Measurements from ENCODE around the gene UCK2. TPM values are rescaled to one million over a fixed set of nuclear protein-coding genes. Genes with fewer than 3 reads are reported as not detected.

UCK2 gene
- total and polyA plus RNA-seq, 9 of the 15 experiments (the other 6 are each of a cell fraction or from before 2014, with no cell fraction given): 71.6 to 145 (median 95.8) TPM

DNA sequence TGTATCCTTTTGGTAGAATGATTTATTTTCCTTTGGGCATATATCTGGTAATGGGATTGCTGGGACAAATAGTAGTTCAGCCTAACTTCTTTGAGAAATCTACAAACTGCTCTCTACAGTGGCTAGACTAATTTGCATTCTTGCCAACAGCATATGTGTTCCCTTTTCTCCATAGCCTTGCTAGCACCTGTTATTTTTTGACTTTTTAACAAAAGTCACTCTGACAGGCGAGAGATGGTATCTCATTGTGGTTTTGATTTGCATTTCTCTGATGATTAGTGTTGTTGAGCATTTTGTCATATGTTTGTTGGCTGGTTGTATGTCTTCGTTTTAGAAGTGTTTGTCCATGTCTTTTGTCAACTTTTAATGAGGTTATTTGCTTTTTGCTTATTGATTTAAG is 99.8 kb downstream of the UCK2 start (continued):
- TF ChIP-seq, protein P1, sequence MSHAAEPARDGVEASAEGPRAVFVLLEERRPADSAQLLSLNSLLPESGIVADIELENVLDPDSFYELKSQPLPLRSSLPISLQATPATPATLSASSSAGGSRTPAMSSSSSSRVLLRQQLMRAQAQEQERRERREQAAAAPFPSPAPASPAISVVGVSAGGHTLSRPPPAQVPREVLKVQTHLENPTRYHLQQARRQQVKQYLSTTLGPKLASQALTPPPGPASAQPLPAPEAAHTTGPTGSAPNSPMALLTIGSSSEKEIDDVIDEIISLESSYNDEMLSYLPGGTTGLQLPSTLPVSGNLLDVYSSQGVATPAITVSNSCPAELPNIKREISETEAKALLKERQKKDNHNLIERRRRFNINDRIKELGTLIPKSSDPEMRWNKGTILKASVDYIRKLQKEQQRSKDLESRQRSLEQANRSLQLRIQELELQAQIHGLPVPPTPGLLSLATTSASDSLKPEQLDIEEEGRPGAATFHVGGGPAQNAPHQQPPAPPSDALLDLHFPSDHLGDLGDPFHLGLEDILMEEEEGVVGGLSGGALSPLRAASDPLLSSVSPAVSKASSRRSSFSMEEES (CRISPR knock-in tag; IDR thresholded peaks at IDR 0.05): no peak
- TF ChIP-seq ZNF174 (CRISPR knock-in tag; IDR thresholded peaks at IDR 0.05) (no peak), RBM25 (IDR thresholded peaks at IDR 0.05; ENCODE audit: low read depth, low read length, severe bottlenecking) (no peak), ZNF644 (tag; IDR thresholded peaks at IDR 0.05; ENCODE audit: low read depth) (no peak), SOX6 (IDR thresholded peaks at IDR 0.05) (no peak), ZNF785 (CRISPR knock-in tag; IDR thresholded peaks at IDR 0.05) (no peak), ZNF445 (CRISPR knock-in tag; IDR thresholded peaks at IDR 0.05; ENCODE audit: low read depth) (no peak), ZNF165 (CRISPR knock-in tag; IDR thresholded peaks at IDR 0.05; ENCODE audit: borderline replicate concordance) (no peak)
- TF ChIP-seq, protein P2, sequence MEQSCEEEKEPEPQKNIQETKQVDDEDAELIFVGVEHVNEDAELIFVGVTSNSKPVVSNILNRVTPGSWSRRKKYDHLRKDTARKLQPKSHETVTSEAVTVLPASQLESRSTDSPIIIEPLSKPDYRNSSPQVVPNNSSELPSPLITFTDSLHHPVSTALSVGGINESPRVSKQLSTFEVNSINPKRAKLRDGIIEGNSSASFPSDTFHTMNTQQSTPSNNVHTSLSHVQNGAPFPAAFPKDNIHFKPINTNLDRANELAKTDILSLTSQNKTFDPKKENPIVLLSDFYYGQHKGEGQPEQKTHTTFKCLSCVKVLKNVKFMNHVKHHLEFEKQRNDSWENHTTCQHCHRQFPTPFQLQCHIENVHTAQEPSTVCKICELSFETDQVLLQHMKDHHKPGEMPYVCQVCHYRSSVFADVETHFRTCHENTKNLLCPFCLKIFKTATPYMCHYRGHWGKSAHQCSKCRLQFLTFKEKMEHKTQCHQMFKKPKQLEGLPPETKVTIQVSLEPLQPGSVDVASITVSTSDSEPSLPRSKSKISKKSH (CRISPR knock-in tag; IDR thresholded peaks at IDR 0.05): no peak
- TF ChIP-seq, protein P3, sequence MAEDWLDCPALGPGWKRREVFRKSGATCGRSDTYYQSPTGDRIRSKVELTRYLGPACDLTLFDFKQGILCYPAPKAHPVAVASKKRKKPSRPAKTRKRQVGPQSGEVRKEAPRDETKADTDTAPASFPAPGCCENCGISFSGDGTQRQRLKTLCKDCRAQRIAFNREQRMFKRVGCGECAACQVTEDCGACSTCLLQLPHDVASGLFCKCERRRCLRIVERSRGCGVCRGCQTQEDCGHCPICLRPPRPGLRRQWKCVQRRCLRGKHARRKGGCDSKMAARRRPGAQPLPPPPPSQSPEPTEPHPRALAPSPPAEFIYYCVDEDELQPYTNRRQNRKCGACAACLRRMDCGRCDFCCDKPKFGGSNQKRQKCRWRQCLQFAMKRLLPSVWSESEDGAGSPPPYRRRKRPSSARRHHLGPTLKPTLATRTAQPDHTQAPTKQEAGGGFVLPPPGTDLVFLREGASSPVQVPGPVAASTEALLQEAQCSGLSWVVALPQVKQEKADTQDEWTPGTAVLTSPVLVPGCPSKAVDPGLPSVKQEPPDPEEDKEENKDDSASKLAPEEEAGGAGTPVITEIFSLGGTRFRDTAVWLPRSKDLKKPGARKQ (CRISPR knock-in tag; IDR thresholded peaks at IDR 0.05): no peak

Data from K562 (cell line).